ENCODE measurements around the gene DLGAP4. TPM values are rescaled to one million over a fixed set of nuclear protein-coding genes. Genes with fewer than 3 reads are reported as not detected.

The DLGAP4 gene
- total and polyA plus RNA-seq, 12 donors = 34.0 to 74.4 (median 55.6) TPM

DNA sequence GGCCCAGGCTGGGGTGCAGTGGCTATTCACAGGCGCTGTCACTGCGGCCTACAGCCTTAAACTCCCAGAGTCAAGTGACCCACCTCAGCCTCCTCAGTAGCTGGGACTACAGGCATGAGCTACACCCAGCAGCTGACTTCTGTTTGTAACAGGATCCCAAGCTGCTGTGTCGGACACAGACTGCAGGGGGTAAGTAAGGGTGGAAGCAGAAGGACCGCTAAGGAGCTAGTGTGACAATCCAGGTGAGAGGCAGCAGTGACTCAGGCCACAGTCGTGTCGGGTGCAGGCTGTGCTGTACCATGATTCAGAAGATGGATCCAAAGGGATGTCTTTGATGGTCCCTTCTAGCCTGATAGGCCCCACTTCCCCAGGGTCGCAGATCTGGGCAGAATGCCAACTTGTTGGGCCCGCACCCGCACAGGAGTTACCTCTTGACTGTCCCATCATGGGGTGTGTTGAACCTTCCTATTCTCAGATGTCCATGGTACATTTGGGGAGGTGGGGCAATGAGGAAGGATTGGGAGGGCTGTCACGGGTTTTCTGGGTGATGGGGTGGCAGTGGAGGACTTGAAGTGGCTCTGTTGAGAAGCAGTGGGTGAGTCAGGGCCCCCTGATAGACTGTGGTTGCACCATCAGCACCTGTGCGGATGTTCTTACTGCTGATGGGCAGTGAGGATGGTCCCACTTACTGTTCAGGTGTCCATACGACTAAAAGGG, 44.6 kb upstream of the DLGAP4 start:
- intact Hi-C loops (cut with DNase I) = loop anchor here in 1 of 10 donors (5.0 kb wide), 1 partner anchor 151 kb away; no protein-coding TSS in a partner anchor
- Histone ChIP-seq H3K36me3 (peaks cover 0 to 13% (median 3%) of the 10 kb centered on the region in 9 donors), H3K4me3 (no peak overlapping the region), H3K27ac (no peak overlapping the region), H3K9me3 (no peaks in the 10 kb centered on the region), H3K27me3 (peaks cover 0 to 5% (median 0%) of the 10 kb centered on the region in 7 donors), H3K4me1 (no peaks in the 10 kb centered on the region)
- ATAC-seq (no peak), DNase-seq (no peak)
- TF ChIP-seq, protein P1, sequence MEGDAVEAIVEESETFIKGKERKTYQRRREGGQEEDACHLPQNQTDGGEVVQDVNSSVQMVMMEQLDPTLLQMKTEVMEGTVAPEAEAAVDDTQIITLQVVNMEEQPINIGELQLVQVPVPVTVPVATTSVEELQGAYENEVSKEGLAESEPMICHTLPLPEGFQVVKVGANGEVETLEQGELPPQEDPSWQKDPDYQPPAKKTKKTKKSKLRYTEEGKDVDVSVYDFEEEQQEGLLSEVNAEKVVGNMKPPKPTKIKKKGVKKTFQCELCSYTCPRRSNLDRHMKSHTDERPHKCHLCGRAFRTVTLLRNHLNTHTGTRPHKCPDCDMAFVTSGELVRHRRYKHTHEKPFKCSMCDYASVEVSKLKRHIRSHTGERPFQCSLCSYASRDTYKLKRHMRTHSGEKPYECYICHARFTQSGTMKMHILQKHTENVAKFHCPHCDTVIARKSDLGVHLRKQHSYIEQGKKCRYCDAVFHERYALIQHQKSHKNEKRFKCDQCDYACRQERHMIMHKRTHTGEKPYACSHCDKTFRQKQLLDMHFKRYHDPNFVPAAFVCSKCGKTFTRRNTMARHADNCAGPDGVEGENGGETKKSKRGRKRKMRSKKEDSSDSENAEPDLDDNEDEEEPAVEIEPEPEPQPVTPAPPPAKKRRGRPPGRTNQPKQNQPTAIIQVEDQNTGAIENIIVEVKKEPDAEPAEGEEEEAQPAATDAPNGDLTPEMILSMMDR (IDR thresholded peaks at IDR 0.05) = no peak
- WGBS, 2 donors = 78 to 85% methylated on average over 12 of the region's 12 CpGs

DNA sequence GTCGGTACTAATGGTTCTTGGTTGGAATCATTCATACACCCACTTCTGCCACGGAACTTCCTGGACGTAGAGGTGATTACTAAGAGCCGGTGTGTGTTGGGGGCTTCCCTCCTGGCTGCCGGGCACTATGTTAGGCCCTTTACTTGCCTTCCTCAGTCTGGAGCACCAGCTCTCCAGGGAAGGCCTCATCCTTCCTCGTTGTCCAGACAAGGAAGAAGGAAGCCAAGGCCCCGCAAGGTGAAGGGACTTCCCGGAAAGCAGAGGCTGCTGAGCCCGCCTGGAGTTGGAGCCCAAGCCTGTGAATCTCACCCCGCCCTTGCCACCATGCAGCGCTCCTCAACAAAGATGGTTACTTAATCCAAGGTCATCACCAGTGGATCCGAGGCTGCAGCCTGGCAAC, 43.7 kb upstream of the DLGAP4 start:
- Histone ChIP-seq H3K4me1 (no peaks in the 10 kb centered on the region), H3K36me3 (peaks cover 0 to 4% (median 0%) of the 10 kb centered on the region in 9 donors), H3K9me3 (no peaks in the 10 kb centered on the region), H3K27ac (no peak overlapping the region), H3K27me3 (peaks cover 0 to 5% (median 0%) of the 10 kb centered on the region in 7 donors), H3K4me3 (no peak overlapping the region)
- TF ChIP-seq, protein P1 (IDR thresholded peaks at IDR 0.05) = no peak
- 81 to 85% methylated on average over 12 of the region's 12 CpGs for WGBS, 2 donors
- DNase-seq (no peak), ATAC-seq (no peak)
- intact Hi-C loops (cut with DNase I) = loop anchor here in 1 of 10 donors (5.0 kb wide), 1 partner anchor 150 kb away; no protein-coding TSS in a partner anchor

DNA sequence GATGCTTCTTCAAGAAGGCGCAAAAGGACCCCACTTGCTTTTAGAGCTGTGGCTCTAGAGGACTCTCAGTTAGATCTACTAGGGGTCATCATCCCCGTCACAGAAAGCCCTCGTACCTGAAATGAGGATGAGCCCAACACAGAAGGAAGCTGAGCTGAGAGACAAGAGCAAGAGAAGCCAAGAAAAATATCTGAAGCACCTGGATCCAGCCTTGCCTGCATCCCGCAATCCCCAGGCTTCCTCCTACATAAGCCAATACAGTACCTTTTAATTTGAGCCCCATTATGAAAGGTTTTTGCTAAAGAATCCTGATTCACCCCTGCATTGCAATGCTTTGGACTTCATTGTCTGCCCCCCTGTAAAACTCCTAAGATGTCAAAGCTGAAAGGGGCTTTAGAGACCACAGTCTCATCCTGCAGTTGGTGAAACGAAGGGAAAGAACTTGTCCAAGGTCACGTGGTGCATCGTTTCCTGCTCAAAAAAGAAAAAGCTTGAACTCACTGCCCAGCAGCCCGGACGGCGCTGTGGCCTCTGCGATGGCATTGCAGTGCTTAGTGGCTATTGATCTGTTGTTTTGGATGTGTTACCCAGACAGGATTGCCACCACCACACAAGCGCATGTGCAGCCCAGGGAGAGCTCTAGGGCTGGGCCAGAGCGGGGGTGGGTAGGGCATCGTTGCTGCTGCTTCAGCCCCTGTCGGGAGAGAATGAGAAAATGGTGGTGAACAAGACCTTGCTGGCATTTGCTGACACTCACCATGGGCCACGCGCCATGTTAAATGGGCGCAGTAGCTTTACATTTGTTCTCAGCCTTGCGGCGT, 41.5 kb upstream of the DLGAP4 start:
- intact Hi-C loops (cut with DNase I) = loop anchor here in 1 of 10 donors (5.0 kb wide), 1 partner anchor 148 kb away; no protein-coding TSS in a partner anchor
- Histone ChIP-seq H3K27ac (no peak overlapping the region), H3K9me3 (no peaks in the 10 kb centered on the region), H3K36me3 (no peaks in the 10 kb centered on the region), H3K4me1 (no peaks in the 10 kb centered on the region), H3K27me3 (peaks cover 0 to 5% (median 0%) of the 10 kb centered on the region in 7 donors), H3K4me3 (no peak overlapping the region)
- TF ChIP-seq, protein P1 (IDR thresholded peaks at IDR 0.05) = no peak
- ATAC-seq (no peak), DNase-seq (no peak)
- WGBS, 2 donors = 86 to 89% methylated on average over 20 of the region's 20 CpGs

DNA sequence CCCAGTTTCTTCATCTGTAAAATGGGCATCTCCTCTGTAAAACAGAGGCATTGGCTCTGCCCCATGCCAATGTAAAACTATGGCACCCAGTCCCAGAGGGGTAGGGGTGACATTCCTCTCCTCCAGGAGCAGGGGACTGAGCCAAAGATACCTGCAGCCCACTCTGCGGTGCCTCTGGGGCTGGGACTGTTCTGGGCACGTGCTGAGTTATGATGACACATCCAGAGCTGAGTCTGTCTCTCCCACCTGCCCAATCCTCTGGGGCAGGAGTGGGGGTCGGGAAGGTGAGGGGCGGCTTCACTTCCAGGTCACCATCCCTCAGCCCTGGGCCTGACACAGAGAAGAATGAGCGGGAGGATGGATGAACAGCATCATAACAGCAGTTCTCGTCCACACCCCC, 40.0 kb upstream of the DLGAP4 start:
- Histone ChIP-seq H3K9me3 (no peaks in the 10 kb centered on the region), H3K27ac (no peak overlapping the region), H3K36me3 (no peaks in the 10 kb centered on the region), H3K27me3 (peaks cover 0 to 5% (median 0%) of the 10 kb centered on the region in 7 donors), H3K4me1 (no peaks in the 10 kb centered on the region), H3K4me3 (no peak overlapping the region)
- TF ChIP-seq, protein P1 (IDR thresholded peaks at IDR 0.05) = no peak
- intact Hi-C loops (cut with DNase I) = no loop called here
- DNase-seq (no peak), ATAC-seq (no peak)
- 83 to 84% methylated on average over 6 of the region's 6 CpGs for WGBS, 2 donors

All from heart right ventricle (tissue), 16 donors.